ENCODE measurements around the gene HIGD1C.

DNA sequence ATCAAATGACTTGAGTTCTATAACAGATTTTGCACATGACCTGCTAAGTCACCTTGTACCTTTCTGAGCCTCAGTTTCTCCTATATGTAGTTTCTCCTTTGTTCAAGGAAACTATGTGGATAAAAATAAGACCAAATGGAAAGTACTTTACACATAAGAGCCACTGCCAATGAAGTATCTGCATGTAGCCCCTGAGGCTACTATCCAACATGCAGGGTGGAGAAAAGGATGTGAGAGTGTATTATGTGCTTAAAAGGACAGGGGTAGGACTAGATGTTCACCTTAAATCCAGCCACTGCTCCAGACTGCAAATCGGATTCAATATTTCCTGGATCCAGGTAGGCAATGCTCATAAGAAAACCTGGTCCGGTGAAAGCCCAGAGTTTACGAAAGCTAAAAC is 52.7 kb downstream of the HIGD1C start:
- TF ChIP-seq, protein P1, sequence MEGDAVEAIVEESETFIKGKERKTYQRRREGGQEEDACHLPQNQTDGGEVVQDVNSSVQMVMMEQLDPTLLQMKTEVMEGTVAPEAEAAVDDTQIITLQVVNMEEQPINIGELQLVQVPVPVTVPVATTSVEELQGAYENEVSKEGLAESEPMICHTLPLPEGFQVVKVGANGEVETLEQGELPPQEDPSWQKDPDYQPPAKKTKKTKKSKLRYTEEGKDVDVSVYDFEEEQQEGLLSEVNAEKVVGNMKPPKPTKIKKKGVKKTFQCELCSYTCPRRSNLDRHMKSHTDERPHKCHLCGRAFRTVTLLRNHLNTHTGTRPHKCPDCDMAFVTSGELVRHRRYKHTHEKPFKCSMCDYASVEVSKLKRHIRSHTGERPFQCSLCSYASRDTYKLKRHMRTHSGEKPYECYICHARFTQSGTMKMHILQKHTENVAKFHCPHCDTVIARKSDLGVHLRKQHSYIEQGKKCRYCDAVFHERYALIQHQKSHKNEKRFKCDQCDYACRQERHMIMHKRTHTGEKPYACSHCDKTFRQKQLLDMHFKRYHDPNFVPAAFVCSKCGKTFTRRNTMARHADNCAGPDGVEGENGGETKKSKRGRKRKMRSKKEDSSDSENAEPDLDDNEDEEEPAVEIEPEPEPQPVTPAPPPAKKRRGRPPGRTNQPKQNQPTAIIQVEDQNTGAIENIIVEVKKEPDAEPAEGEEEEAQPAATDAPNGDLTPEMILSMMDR (IDR thresholded peaks at IDR 0.05), result no peak
- TF ChIP-seq POLR2AphosphoS5 (IDR thresholded peaks at IDR 0.05), result no peak

All from breast epithelium (tissue), 3 donors.